Stimulated activated CD8-positive, alpha-beta memory T cell treated with anti-CD3 and anti-CD28 coated beads, Interleukin-15, amount 100 ng/mL, for 1 hour (primary cell): Measurements from ENCODE around the gene CARD11.

Source experiments
- DNase-seq: peaks from one replicate; pipeline ENCODE4 v3.0.0-alpha.2; 2020; ENCODE audit warnings: low read depth

CARD11 gene

GRCh38 chr7:2939193-2939885, 104.3 kb downstream of the CARD11 start:
- DNase-seq = no peak

DNA sequence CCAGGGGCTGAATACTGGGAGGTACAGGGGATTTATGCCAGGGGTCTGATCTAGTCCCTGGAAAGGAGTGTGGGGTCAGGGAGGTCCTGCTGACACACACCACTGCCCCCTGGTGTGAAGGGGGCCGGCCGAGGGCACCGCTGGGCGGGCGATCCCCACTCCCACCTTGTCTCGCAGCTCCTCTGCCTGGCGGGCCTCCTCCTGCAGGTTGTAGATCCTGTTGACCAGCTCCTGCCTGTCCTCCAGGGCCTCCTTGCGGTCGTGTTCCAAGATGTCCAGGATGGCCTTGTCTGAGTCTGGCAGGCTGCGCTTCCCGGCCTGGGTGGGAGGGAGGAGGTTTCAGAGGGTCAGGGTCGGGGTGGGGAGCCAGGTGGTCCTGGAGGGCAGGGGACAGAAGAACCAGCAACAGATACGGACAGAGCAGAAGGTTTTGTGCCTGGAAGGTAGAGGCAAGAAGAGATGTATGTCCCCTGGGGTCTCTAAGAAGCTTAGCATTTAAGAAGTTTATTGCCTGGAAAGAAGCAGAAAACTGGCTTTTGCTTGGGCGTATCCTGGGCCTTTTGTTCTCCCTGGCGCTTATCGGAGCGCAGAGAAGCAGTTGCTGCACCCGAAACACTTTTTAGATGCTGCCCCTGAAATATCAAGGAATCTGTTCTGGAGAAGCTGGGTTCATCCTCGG, 105.0 kb downstream of the CARD11 start:
- DNase-seq = no peak

DNA sequence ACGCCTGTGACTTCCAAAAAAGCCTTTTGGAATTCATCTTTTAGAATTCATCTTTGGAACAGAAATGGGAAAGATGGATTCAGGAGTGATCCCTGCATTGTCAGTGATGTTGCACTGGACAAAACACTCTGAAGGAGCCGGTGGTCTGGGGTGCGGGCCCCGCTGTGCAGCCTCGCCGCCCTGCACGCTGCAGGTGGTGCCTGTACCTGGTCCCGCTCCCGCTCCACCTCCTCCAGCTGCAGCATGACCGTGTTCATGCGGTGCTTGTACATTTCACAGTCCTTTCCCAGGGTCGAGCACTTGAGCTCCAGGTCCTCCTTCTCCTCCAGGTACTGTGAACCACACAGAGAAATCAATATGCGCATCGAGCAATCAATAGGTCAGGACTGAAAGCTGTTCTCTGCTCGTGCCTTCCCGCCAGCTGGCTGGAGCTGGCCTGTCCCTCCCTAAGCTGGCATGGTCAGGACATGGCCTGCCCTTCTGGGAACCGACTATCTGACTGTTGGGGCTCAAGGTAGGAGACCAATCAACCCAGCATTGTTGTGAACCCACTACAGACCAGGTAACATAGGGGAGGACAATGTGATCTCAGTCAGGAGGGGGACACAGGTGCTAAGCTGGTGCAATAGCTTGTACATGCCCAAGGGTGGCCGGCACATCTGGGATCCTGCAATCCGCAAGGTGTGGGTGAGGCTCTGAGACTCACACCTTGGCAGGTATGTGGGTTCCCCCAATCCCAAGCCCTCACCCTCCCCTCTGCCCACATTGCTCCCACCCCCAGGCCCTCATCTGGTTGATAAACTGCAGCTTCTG, 105.8 kb downstream of the CARD11 start:
- no peak for DNase-seq

GRCh38 chr7:2936891-2937580, 106.6 kb downstream of the CARD11 start:
- DNase-seq = no peak

DNA sequence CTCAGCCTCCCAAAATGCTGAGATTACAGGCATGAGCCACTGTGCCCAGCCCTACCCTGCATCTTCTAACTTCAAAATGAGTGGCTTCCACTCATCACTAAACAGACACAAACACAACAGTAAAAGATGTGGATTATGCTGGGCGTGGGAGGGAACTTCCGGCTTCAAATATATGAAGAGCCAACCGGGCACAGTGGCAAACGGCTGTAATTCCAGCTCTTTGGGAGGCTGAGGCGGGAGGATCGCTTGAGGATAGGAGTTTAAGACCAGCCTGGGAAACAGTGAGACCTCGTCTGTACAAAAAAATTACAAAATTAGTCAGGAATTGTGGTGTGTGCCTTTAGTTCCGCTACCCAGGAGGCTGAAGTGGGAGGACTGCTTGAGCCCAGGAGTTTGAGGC, 107.4 kb downstream of the CARD11 start:
- no peak for DNase-seq

DNA sequence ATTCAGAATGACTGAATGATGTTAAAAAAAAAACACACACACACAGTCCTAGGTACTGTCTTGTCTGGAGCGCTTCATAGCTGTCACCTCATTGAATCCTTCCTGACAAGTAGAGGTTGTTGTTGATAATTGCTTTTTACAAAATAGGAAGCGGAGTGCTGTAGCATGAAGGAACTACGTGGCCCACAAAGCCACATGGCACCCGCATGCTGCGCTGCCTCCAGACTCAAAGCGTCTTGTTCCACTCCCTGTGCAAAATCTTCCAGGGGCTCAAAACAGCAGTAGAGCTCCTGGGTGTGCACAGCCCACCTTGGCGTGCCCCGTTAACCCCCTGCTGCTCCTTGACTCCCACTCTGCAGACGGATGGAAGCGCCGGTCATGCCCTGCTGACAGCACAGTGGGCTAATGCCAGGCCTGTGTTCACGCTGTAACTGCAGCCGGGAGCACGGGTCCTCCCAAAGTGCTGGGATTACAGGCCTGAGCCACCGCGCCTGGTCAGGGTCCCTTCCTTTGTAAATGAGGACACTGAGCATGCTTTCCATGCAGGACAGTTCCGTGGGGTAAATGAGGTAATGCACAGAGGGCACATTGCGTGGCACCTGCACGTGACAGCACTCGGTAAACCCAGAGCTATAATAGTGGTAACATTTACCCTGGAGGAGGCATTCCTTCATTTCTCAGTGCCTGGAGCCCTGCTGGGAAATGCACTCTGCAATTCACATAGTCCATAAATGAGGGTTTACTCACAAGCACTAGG, 108.5 kb downstream of the CARD11 start:
- DNase-seq = no peak

GRCh38 chr7:2934211-2934731, 109.4 kb downstream of the CARD11 start:
- no peak for DNase-seq

DNA sequence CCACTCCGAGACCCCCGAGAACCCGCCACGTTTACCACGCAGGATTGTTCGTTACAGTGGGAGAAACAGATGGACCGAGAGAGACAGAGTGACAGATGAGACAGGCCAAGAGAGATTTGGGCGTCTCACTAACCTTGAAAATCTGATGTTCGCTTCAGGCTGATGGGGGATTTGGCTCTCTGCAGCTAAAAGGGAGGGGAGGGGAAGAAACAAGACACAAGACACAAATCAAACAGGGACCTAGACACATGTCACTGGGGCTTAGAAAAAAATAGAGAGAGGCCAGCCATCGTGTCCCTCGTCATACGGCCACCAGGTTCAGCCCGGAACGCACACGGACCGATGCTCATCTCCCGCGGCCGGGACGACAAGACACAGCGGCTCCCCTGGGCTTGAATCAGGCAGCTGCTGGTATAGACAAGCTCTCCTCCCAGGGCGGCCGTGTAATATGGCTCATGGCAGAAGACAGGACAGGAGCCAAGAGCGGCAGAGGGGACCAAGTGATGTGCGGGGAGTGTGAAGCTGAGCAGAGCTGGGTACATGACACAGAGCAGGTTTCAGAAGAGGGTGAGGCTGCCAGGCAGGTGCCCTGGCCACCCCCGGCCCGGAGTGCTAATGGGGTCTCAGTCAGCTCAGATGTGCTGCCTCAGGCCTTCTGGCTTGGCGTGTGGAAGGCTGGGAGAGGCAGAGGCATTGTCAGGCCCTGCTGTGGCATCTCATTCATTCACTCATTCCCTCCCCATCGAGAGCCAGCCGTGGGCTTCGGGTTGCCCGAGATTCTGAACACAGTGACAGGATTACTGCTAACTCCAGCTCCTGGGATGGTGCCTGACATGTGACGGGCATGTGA, 111.0 kb downstream of the CARD11 start:
- DNase-seq = no peak

DNA sequence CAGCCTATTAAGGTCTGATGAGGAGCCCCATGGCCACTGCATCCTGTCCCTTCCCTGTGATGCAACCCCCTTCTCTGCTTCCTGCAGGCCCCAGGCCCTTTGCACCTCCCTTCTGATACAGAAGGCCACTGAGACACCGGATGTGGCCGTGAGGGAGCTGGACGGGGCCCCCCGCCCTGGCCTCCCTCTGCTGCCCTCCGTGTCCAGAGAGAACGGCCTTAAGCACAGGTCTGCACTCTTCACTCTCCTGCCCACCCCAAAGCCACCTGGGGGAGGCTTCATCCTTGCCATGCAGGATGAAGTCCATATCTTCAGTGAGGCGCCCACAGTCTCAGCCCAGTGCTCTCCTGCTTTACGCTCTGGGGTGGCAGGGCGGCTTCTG, 112.6 kb downstream of the CARD11 start:
- no peak for DNase-seq

DNA sequence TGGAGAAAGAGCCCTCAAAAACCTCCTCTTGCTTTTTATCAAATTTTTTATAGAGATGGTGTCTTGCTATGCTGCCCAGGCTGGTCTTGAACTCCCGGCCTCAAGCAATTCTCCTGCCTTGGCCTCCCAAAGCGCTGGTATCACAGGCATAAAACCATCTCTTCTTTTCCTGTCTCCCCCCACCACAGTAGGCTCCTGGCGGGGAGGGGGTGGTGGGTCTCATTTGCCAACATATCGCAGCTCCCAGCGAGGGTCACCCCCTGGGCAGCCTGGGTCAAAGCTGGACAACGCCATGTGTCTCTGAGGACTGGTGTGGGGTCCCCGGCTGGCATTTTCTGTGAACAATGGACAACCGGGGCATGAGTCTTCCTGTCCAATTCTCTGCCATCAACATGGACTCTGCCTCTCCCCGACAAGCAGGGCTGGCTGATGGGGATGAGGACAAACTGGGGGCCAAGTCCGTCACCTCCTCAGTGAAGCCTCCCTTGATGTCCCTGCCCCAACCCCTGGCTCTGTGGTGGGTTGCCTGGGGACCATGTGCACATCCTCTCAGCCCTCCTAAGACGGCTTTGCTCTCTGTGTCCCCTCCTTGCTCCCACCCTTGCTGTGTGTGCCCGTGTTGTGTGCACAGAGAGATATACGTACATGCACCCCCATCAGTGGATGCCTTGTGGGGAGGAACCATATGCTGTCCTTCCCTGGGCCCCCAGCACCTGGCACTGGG, 113.2 kb downstream of the CARD11 start:
- no peak for DNase-seq

DNA sequence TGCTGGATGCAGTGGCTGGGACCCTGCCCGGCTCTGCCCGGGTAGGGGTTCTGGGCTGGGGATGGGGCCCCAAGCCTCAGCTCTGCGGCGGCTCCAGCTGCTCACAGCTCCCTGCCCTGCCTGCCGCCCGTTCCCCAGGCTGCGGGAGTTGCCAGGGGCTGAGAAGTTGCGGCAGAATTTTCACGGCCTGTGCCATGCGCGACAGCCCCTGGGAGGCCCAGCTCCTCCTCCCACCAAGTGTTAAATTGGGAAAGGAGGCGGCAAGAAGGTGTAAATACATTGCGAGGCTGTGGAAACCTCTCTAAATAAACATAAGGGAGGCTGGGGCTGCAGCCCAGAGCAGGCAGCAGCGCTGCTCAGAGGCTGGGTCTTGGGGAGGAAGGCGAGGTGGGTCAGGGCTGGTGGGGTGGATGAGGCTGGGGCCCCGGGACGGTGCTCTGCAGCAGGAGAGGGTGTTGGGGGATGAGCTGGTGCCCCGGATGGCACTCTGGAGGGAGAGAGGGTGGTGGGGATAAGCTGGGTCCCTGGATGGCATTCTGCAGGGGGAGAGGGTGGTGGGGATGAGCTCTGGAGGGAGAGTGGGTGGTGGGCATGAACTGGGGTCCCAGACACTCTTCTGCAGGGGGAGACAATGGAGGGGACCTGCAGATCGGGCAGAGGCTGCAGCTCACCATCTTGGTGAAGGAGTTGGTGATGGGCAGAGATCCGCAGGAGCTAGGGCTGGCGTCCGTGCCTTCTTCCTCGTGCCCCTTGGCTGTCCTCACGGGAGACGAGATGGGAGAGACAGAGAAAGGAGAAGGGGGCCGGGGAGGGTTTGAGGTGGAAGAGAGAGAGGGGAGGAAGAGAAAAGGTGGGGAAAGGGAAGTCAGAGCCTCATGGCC, 114.1 kb downstream of the CARD11 start:
- DNase-seq = no peak

DNA sequence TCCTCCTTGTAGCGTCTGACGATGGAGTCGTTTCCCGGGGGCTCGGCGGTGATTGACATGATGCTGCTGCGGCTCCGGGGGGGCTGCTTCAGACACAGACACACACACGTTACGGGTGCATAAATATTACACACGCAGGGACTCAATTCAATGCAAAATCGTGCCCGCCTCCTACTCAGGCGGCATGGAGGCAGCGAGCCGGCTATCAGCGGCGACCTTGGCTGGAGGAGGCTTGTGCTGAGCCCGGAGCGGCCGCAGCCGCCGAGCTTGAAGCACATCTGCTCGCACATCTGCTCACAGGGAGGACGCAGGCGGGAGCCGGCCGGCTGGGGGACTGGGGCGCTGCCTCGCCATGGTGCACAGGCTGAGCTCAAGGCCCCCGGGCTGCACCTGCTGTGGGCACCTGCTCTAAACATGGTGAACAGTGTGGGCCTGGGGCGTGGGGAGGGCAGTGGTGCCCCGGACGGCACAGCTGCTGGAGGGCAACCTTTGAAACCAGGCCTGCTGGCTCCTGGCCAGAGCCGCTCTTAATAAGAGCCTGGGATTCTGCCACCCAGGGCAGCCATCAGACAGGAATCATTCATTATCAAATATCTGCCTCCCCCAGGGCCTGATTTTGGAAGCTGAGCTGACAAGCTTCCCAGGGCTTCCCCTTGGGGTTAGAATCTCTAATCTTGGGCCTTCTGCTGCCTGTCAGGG, 114.9 kb downstream of the CARD11 start:
- no peak for DNase-seq

DNA sequence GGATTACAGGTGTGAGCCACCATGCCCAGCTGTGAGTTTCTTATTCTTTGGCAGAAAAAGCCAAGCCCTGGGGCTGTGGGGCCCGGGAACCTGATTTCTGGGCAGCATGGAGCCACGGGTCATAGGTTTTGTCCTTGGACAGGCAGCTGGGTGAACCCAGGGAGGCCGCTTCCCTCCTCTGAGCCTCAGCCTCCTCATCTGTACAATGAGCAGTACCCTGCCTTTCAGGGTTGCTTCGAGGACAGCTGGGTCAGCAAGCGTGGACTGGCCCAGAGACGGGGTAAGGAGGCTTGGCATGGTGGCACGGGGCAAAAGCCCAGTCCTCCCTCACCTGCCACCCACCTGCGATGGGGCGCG, 115.4 kb downstream of the CARD11 start:
- no peak for DNase-seq

DNA sequence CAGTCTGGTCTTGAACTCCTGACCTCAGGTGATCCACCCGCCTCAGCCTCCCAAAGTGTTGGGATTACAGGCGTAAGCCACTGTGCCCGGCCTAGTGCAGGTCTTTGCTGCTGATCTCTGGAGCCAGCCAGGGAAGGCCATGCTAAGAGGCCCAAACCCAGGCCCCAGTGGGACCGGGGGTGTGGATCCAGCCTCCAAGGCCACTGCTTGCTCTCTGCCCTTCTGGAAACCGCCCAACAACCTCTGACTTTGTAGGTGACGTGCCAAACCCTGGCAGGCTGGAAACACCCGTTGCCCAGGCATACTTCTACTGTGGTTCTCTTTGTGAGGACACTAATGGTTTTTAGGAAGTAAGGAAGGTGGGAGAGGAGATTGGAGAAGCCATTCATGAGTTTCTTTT, 116.1 kb downstream of the CARD11 start:
- no peak for DNase-seq

GRCh38 chr7:2926896-2927405, 116.7 kb downstream of the CARD11 start:
- no peak for DNase-seq

- DNase-seq = no peak
Measured at GRCh38 chr7:2926120-2926895, 117.4 kb downstream of the CARD11 start.
